ENCODE results near the gene ITK.
"Not testable (repeated sequence)": the region's sequence is repeated elsewhere in the genome, so short reads cannot be mapped to it uniquely, and the experiment has no call there.

ITK gene

GRCh38 chr5:157168286-157168685 is 12.4 kb upstream of the ITK start:
- DNase-seq, result no peak

GRCh38 chr5:157172403-157172802 is 8.2 kb upstream of the ITK start:
- no peak for DNase-seq

GRCh38 chr5:157175071-157175612 is 5.5 kb upstream of the ITK start:
- DNase-seq, result no peak

GRCh38 chr5:157177953-157178352 is 2.7 kb upstream of the ITK start:
- DNase-seq, result no peak

- DNase-seq, result no peak
Measured at GRCh38 chr5:157178966-157179365, 1.7 kb upstream of the ITK start.

GRCh38 chr5:157182143-157182757 is 1.6 kb downstream of the ITK start:
- DNase-seq, result no peak

DNA sequence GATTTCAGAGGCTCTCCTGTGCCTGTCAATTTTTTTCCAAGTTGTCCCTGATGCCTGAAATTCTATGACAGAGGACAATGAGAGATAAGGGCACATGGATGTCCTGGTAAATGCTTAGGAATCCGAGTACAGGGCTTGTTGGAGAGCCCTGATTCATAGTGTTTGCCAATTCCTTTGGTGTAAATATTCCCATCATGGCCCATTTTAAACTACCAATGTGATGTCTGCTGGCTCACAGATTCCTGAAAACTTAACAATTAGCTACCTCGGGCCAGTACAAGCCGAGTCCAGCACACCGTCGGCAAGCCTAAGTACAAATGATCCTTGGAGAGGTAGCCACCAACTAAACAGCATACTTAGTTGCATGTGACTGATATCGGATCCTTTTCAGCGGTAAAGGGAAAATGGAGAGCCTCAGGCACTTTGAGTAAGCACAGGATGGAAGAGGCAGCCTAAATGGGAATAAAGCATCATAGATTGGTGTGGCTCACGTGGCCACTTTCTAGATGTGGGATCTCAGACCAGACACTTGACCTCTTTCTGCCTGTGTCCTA is 3.6 kb downstream of the ITK start:
- DNase-seq, result no peak

DNA sequence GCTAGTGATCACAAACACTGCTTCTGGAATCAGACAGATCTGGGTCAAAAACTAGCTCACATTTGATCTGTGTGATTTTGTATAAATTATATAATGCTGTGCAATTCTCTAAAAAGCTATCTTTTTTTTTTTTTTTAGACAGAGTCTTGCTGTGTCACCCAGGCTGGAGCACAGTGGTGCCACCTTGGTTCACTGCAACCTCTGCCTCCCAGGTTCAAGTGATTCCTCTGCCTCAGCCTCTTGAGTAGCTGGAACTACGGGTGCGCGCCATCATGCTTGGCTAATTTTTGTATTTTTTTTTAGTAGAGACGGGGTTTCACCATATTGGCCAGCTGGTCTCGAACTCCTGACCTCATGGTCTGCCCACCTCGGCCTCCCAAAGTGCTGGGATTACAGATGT is 4.5 kb downstream of the ITK start:
- not testable (repeated sequence) for DNase-seq

- no peak for DNase-seq
Measured at GRCh38 chr5:157186309-157187045, 5.8 kb downstream of the ITK start.

GRCh38 chr5:157187046-157187754 is 6.6 kb downstream of the ITK start:
- no peak for DNase-seq

GRCh38 chr5:157188270-157188669 is 7.6 kb downstream of the ITK start:
- DNase-seq, result no peak

GRCh38 chr5:157189223-157189622 is 8.6 kb downstream of the ITK start:
- no peak for DNase-seq

GRCh38 chr5:157193699-157194424 is 13.2 kb downstream of the ITK start:
- DNase-seq, result no peak

GRCh38 chr5:157196045-157196444 is 15.4 kb downstream of the ITK start:
- no peak for DNase-seq

- no peak for DNase-seq
Measured at GRCh38 chr5:157197086-157197485, 16.4 kb downstream of the ITK start.

DNA sequence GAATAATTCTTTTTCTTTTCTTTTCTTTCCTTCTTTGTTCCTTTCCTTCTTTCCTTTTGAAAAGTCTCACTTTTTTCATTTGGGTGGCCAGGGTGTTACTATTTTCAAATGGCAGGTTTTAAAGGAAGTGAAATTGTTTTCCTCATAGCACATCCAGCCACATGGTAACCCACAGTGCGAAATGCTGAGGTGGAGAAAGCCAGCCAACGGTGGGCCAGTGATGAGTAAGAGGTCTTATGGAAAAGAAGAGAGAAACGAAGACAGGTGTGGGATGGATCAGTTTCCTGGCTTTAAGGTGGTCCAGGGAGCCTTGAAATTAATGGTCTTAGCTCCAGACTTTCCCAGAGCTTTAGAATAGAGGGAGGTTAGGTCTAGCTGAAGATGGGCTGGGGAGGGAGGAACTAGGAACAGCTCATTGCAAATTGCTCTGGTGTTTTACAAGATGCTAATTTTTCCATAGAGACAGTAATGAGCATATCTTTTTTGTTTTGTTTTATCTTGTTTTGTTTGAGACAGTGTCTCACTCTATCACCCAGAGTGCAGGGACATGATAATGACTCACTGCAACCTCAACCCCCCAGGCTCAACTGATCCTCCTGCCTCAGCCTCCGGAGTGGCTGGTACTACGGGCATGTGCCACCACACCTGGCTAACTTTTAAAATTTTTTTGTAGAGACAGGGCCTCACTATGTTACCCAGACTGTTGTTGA is 17.8 kb downstream of the ITK start:
- no peak for DNase-seq

DNA sequence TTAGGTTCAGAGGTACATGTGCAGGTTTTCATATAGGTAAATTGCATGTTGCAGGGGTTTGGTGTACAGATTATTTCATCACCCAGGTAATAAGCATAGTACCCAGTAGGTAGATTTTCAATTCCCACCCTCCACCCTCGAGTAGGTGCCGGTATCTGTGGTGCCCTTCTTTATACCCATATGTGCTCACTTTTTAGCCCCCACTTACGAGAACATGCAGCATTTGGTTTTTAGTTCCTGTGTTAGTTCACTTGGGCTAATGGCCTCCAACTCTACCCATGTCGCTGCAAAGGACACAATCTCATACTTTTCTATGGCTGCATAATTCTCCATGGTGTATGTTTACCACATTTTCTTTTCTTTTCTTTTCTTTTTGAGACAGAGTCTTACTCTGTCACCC is 21.2 kb downstream of the ITK start:
- DNase-seq, result no peak

GRCh38 chr5:157203417-157203816 is 22.8 kb downstream of the ITK start:
- no peak for DNase-seq

DNA sequence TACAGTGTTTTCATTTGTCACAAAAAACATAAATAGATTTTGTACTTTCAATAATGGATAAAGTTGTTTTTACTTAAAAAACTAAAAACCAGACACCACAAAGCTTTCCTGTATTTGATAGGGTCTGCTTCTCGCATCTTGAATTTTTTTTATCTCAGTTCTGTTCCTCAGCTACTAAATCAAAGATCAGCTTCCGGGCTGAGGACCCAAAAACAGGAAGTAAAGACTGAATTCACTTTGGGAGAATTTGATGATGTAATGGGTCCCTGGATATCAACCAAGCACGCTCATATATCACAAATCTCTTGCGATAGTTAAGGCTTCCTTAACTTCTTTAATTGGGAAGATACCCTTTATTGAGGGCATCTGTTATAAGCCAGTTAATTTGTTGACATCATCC is 24.1 kb downstream of the ITK start:
- no peak for DNase-seq

DNA sequence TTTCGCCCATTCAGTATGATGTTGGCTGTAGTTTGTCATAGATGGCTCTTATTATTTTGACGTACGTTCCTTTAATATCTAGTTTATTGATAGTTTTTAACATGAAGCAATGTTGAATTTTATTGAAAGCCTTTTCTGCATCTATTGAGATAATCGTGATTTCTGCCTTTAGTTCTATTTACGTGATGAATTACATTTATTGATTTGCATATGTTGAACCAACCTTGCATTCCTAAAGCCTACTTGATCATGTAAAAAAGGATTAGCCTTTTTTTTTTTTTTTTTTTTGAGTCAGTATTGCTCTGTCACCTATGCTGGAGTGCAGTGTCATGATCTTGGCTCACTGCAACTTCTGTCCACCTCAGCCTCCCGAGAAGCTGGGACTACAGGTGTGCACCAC is 25.1 kb downstream of the ITK start:
- no peak for DNase-seq

GRCh38 chr5:157210652-157211051 is 30.0 kb downstream of the ITK start:
- DNase-seq, result not testable (repeated sequence)

DNA sequence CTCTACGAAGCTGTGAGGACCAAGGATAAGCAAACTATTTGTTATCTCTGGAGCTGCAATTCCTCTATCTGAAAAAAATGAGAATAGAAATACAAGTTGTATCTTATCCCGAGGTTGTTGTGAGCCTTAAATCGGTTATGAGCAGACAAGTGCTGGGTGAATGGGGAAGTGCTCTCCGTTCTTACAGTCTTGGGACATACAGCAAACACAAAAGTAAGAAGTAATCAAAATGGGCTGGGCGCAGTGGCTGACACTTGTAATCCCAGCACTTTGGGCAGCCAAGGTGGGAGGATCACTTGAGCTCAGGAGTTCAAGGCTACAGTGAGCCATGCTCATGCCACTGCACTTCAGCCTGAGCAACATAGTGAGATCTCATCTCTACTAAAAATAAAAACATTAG is 31.7 kb downstream of the ITK start:
- no peak for DNase-seq
